ENCODE results near the gene BMPR1B.

Gene BMPR1B

DNA sequence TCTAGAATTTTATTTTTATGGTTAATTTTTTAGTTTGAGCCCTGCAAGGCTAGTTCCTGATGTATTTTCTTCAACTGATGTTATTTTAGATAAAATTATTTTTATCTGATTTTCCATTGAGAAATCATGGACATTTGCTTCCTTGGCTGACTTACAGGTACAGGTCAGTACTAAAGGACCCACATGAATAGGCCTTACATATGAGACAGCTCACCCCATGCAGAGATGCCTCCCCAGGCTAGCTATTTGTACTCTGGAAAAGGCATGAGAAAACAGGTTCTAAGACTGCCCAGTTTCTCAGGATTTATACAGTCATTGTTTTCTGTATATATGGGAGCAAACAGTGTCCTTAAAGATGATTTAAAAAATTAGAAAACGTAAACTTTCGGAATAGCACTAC, 255.5 kb downstream of the BMPR1B start:
- POLR2A ChIA-PET: no interaction called here
- H3K27ac ChIP-seq (ENCODE audit: extremely low read depth, low read depth, low read length): no peak overlapping the region

DNA sequence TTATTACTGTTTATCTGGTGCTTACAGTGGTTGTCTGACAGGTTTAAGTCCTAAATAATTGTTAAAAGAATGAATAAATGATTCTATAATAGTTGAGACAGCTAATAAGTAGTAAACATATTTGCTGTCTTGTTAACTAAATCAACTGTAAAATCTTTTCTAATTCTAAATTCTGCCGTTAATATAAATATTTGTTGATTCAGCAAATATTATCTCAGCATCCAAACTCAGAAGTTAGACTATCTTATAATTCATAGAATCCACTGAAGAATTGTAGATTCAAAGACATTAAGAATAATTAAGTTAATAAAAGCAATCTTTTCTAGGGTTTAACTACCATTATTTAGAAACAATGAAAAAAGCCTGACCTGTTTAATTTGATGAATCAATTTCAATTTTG, 256.3 kb downstream of the BMPR1B start:
- H3K4me1 ChIP-seq (ENCODE audit: control insufficient read depth, insufficient read depth, low read length): peaks cover 3% of the 10 kb centered on the region; the same call in 1 of the 2 replicates
- POLR2A ChIA-PET: no interaction called here
- no peaks in the 10 kb centered on the region for H3K9me3 ChIP-seq (ENCODE audit: control insufficient read depth, insufficient read depth, low read depth, low read length)
- H3K4me3 ChIP-seq (ENCODE audit: low read depth, low read length): no peak overlapping the region
- H3K27ac ChIP-seq (ENCODE audit: extremely low read depth, low read depth, low read length): no peak overlapping the region
- CTCF ChIA-PET: no interaction called here
- no peak for TF ChIP-seq ZNF610 (tag by site-specific recombination; IDR thresholded peaks at IDR 0.05; ENCODE audit: borderline replicate concordance)
- no peak for TF ChIP-seq SCRT2 (tag by site-specific recombination; IDR thresholded peaks at IDR 0.05)
- H3K36me3 ChIP-seq (ENCODE audit: control insufficient read depth in 2 of 2, insufficient read depth in 1 of 2, low read length in 2 of 2): no peaks in the 10 kb centered on the region; a peak in 1 of 3 replicates

More for the DNA sequence above, 255.5 kb downstream of the BMPR1B start:
- peak; percentile 68 for TF ChIP-seq GLIS1 (tag by site-specific recombination; IDR thresholded peaks at IDR 0.05)
- TF ChIP-seq, protein P1, sequence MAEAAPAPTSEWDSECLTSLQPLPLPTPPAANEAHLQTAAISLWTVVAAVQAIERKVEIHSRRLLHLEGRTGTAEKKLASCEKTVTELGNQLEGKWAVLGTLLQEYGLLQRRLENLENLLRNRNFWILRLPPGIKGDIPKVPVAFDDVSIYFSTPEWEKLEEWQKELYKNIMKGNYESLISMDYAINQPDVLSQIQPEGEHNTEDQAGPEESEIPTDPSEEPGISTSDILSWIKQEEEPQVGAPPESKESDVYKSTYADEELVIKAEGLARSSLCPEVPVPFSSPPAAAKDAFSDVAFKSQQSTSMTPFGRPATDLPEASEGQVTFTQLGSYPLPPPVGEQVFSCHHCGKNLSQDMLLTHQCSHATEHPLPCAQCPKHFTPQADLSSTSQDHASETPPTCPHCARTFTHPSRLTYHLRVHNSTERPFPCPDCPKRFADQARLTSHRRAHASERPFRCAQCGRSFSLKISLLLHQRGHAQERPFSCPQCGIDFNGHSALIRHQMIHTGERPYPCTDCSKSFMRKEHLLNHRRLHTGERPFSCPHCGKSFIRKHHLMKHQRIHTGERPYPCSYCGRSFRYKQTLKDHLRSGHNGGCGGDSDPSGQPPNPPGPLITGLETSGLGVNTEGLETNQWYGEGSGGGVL (tag by site-specific recombination; IDR thresholded peaks at IDR 0.05): no peak
- TF ChIP-seq ZNF404 (tag by site-specific recombination; IDR thresholded peaks at IDR 0.05): no peak
- Histone ChIP-seq H3K4me3 (ENCODE audit: low read depth, low read length) (no peak overlapping the region), H3K36me3 (ENCODE audit: control insufficient read depth in 2 of 2, insufficient read depth in 1 of 2, low read length in 2 of 2) (no peaks in the 10 kb centered on the region; a peak in 1 of 3 replicates), H3K9me3 (ENCODE audit: control insufficient read depth, insufficient read depth, low read depth, low read length) (no peaks in the 10 kb centered on the region), H3K4me1 (ENCODE audit: control insufficient read depth, insufficient read depth, low read length) (no peaks in the 10 kb centered on the region; the same call in 1 of the 2 replicates)
- CTCF ChIA-PET: no interaction called here

DNA sequence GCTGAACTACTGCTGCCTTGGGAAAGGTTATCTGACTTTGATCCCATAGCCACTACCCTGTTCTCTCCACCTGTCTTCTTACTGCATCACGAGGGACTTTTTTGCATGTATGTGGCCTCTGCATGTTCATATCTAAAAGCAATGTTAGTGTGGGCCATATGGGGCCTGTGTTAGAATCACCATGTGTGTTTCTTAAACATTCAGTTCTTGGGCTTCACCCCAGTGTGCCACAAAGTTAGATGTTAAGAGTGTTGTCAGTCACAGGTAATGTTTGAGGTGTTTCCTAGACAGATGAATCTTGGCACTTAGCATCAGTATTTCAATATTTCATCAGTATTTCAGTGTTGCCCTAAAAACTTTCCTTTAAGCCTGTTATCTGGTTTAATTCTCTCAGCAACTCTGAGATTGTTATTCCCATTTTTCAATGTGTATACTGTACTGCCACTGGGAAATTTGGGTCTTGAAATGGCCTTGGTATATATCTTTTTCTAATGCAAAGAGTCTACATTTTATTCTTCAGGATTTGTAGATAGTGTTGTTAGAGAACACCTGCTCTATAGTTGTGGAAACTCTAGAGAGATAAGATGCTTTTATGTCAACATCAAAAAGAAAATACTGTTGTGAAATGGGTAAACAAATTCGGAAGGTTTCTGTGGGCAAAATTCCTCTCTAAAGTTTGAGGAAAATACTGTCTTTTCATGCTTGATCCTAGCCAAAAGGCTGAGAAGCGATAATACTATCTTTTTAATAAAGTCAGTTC, 259.7 kb downstream of the BMPR1B start:
- TF ChIP-seq SCRT1 (tag by site-specific recombination; IDR thresholded peaks at IDR 0.05; ENCODE audit: borderline replicate concordance) (no peak), ZNF558 (tag by site-specific recombination; IDR thresholded peaks at IDR 0.05) (no peak), KLF8 (tag by site-specific recombination; IDR thresholded peaks at IDR 0.05) (no peak), ZNF76 (tag by site-specific recombination; IDR thresholded peaks at IDR 0.05; ENCODE audit: borderline replicate concordance, low read depth) (no peak), ZNF530 (tag by site-specific recombination; IDR thresholded peaks at IDR 0.05; ENCODE audit: low read depth) (no peak), ZNF366 (tag by site-specific recombination; conservative IDR thresholded peaks at IDR 0.05) (no peak), ZNF112 (tag by site-specific recombination; IDR thresholded peaks at IDR 0.05) (no peak), ZNF529 (tag by site-specific recombination; IDR thresholded peaks at IDR 0.05; ENCODE audit: insufficient replicate concordance) (no peak)
- TF ChIP-seq, protein P2, sequence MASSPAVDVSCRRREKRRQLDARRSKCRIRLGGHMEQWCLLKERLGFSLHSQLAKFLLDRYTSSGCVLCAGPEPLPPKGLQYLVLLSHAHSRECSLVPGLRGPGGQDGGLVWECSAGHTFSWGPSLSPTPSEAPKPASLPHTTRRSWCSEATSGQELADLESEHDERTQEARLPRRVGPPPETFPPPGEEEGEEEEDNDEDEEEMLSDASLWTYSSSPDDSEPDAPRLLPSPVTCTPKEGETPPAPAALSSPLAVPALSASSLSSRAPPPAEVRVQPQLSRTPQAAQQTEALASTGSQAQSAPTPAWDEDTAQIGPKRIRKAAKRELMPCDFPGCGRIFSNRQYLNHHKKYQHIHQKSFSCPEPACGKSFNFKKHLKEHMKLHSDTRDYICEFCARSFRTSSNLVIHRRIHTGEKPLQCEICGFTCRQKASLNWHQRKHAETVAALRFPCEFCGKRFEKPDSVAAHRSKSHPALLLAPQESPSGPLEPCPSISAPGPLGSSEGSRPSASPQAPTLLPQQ (tag by site-specific recombination; IDR thresholded peaks at IDR 0.05): no peak
- TF ChIP-seq, protein P1 (tag by site-specific recombination; IDR thresholded peaks at IDR 0.05): no peak
- TF ChIP-seq, protein P3, sequence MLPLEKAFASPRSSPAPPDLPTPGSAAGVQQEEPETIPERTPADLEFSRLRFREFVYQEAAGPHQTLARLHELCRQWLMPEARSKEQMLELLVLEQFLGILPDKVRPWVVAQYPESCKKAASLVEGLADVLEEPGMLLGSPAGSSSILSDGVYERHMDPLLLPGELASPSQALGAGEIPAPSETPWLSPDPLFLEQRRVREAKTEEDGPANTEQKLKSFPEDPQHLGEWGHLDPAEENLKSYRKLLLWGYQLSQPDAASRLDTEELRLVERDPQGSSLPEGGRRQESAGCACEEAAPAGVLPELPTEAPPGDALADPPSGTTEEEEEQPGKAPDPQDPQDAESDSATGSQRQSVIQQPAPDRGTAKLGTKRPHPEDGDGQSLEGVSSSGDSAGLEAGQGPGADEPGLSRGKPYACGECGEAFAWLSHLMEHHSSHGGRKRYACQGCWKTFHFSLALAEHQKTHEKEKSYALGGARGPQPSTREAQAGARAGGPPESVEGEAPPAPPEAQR (tag by site-specific recombination; IDR thresholded peaks at IDR 0.05): no peak
- TF ChIP-seq, protein P4, sequence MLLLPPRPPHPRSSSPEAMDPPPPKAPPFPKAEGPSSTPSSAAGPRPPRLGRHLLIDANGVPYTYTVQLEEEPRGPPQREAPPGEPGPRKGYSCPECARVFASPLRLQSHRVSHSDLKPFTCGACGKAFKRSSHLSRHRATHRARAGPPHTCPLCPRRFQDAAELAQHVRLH (tag by site-specific recombination; IDR thresholded peaks at IDR 0.05): no peak
- TF ChIP-seq, protein P5, sequence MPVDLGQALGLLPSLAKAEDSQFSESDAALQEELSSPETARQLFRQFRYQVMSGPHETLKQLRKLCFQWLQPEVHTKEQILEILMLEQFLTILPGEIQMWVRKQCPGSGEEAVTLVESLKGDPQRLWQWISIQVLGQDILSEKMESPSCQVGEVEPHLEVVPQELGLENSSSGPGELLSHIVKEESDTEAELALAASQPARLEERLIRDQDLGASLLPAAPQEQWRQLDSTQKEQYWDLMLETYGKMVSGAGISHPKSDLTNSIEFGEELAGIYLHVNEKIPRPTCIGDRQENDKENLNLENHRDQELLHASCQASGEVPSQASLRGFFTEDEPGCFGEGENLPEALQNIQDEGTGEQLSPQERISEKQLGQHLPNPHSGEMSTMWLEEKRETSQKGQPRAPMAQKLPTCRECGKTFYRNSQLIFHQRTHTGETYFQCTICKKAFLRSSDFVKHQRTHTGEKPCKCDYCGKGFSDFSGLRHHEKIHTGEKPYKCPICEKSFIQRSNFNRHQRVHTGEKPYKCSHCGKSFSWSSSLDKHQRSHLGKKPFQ (tag by site-specific recombination; IDR thresholded peaks at IDR 0.05): no peak
- H3K4me1 ChIP-seq (ENCODE audit: control insufficient read depth, insufficient read depth, low read length): peaks cover 3% of the 10 kb centered on the region; the same call in 1 of the 2 replicates
- no peaks in the 10 kb centered on the region for H3K36me3 ChIP-seq (ENCODE audit: control insufficient read depth in 2 of 2, insufficient read depth in 1 of 2, low read length in 2 of 2)
- H3K9me3 ChIP-seq (ENCODE audit: control insufficient read depth, insufficient read depth, low read depth, low read length): no peaks in the 10 kb centered on the region
- H3K27ac ChIP-seq (ENCODE audit: extremely low read depth, low read depth, low read length): no peak overlapping the region
- CTCF ChIA-PET: no interaction called here
- POLR2A ChIA-PET: no interaction called here
- H3K4me3 ChIP-seq (ENCODE audit: low read depth, low read length): no peak overlapping the region

All from HEK293 (cell line).